Heart left ventricle (tissue), 16 donors: ENCODE measurements around the gene PDE11A. TPM values are rescaled to one million over a fixed set of nuclear protein-coding genes. Genes with fewer than 3 reads are reported as not detected.

Source experiments
- ATAC-seq, 4 donors: fragments of 200-7000 bp; cut with Tn5 transposase; one replicate each; pipeline ENCODE4 v1.9.1; 2020 to 2022; ENCODE audit warnings: moderate library complexity in 4 of 4, mild to moderate bottlenecking in 3 of 4, moderate number of reproducible peaks in 1 of 4
- DNase-seq, 5 donors: peaks; one replicate each; pipeline ENCODE4 v3.0.0-alpha.2; 2020
- H3K27ac ChIP-seq, 12 donors: fragments of 200-600 bp; sonication (generic) in 4 of 12; one replicate each; pipeline versions ENCODE4 v1.5.0 to v1.8.0; 2016 to 2022; ENCODE audit warnings: mild to moderate bottlenecking in 2 of 12
- H3K27me3 ChIP-seq, 9 donors: fragments of 200-600 bp; sonication (generic) in 2 of 9; one replicate each; pipeline versions ENCODE4 v1.5.1 to v1.8.0; 2016 to 2022; ENCODE audit warnings: mild to moderate bottlenecking in 3 of 9
- H3K36me3 ChIP-seq, 9 donors: fragments of 200-600 bp; sonication (generic) in 2 of 9; one replicate each; pipeline versions ENCODE4 v1.5.0 to v1.8.0; 2018 to 2022; ENCODE audit warnings: mild to moderate bottlenecking in 2 of 9
- H3K4me1 ChIP-seq, 12 donors: fragments of 200-600 bp; sonication (generic) in 4 of 12; one replicate each; pipeline versions ENCODE4 v1.5.0 to v1.8.0; 2016 to 2022; ENCODE audit warnings: mild to moderate bottlenecking in 3 of 12
- H3K4me3 ChIP-seq, 12 donors: fragments of 200-600 bp; sonication (generic) in 4 of 12; one replicate each; pipeline versions ENCODE4 v1.5.0 to v1.8.0; 2017 to 2022; ENCODE audit warnings: mild to moderate bottlenecking in 9 of 12, moderate library complexity in 4 of 12
- H3K9me3 ChIP-seq, 12 donors: fragments of 200-600 bp; sonication (generic) in 4 of 12; one replicate each; pipeline versions ENCODE4 v1.5.0 to v1.8.0; 2016 to 2022; ENCODE audit warnings: mild to moderate bottlenecking in 1 of 12
- POLR2A ChIP-seq, 2 donors: fragments of 450-650 bp; IDR thresholded peaks; one replicate each; pipeline ENCODE4 v1.6.1; 2017; ENCODE audit warnings: antibody characterized with exemption in 2 of 2, mild to moderate bottlenecking in 2 of 2, moderate library complexity in 2 of 2
- WGBS, 4 donors: extraction: QIAGEN DNeasy Blood & Tissue Kit in 2 of 4; methylation state at CpG; one replicate each; pipeline versions ENCODE4 v1.1.5 to v1.1.7; 2013 to 2018; 5-methylcytosine and 5-hydroxymethylcytosine counted together
- intact Hi-C, 10 donors: fragments of 100-400 bp; cut with DNase I; formaldehyde crosslinking; loops; one replicate each; pipeline versions ENCODE4 v1.11.1 to v1.14.2; 2022
- long read RNA-seq, 3 donors: library from polyadenylated mRNA; unstranded; transcript quantifications; one replicate each; pipeline ENCODE4 v2.0.0, GENCODE V29; 2020 to 2021
- polyA plus RNA-seq, 2 donors: library from polyadenylated mRNA; stranded (reverse); fragments of 200-250 nt; gene quantifications; one replicate each; pipeline ENCODE4 v1.2.3, GENCODE V29; 2013
- total RNA-seq, 9 donors: library from RNA; depleted of rRNA in 2 of 9; stranded (reverse); fragments of >200 nt in 2 of 9; fragmentation: NEBNext Ultra II Directional in 3 of 9; extraction: Animal tissue kit (Norgen Biotek cat#: 25700) in 3 of 9; gene quantifications; one replicate each; pipeline versions ENCODE4 v1.1.0 to v1.2.4, GENCODE V29; 2016 to 2023
- TF ChIP-seq, protein P1 (sequence below), 12 donors: fragments of 200-600 bp; sonication (generic) in 4 of 12; IDR thresholded peaks; one replicate each; pipeline versions ENCODE4 v1.5.0 to v1.8.0; 2018 to 2022; ENCODE audit warnings: antibody characterized with exemption in 12 of 12, mild to moderate bottlenecking in 5 of 12
- donor health status: ischemic (EF 13 %, LVEDD 7.1; RV severe dilation, severe dysfunction).
- donor health status: healthy with polysubstance abuse.
- donor health status: DM: no; HTN: yes; CAD: no.
- donor health status: DM: no; HTN: no; CAD: no.
- donor health status: ischemic (EF 25% LVEDD 6.9; RV normal size, moderate dysfunction).
- donor health status: ischemic (EF 25% LVEDD 5.7; RV mildly dilated, moderate dysfunction).
- donor health status: healthy.
- donor health status: DM: yes; HTN: yes; CAD: no.
- donor health status: ischemic (EF 35%, LVEDD 5.7; RV mildly dilated, moderate dysfunction).
- donor health status: nonischemic (EF 11% LVEDD 7.7; RV severe dilation, severe dysfunction).
- donor health status: DM: yes; HTN: yes; CAD: no.
- donor health status: PGD.
- donor health status: ischemic (EF 29% LVEDD 5.4; RV normal size, mild dysfunction).
- donor health status: nonischemic (EF 23%, LVEDD 6.1; RV moderate dilation, normal function).

Gene PDE11A
- total RNA-seq, result 1 to 10 TPM in 5 of 9 donors, under 1 TPM in 4; 0.44 to 2.9 (median 1.0) TPM
- under 1 TPM; 0.24 to 0.38 TPM for polyA plus RNA-seq
- long read RNA-seq, donor 1, full-length matches to known transcripts, result 1 of 1 reads
- long read RNA-seq, donor 1, partial matches to known transcripts, result 0 of 1 reads
- long read RNA-seq, donor 1, other reads (novel, unspliced or antisense), result 0 of 1 reads
- long read RNA-seq, donor 2, result 0 reads
- long read RNA-seq, donor 3, result 0 reads

DNA sequence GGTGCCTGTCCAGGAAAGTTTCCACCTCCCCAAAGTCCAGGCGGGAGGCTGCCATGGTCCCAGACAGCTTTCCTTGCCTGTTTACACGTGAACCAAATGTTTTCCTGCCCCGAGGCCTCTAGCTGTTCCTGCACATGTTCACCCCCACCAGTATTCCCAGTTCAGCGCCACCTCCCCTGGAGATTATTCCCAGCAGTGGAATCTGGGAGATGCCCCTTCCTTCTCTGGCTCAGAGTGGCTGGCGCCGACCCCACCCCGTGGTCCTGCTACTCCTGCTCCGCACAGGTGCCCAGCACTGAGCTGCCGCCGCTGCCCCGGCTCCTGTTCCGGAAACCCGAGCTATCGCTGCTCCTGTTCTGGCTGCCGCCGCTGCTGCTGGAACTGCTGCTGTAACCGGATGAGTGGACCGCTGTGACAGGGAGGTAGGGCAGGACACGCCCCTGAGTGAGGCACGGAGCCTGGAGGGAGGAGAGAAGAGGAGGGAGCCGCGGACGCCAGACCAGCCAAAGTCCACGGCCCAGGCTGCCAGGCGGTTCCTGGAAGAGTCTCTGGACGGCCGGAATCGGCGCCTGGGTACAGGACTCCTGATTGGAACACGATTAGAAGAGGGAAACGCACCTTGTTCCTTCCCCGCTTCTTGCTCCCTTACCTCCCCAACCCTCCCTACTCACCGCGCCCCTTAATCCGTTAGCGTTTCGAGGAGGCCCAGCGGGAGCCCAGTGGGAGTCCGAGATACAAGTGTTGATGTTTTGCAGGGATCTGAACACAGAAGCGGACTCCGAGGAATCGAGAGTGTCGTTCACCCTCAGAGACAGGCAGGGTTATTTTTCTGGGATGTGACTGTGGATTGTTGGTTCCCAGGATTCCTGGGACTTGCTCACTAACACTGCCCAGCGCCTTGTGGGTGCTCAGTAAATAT is at the start of gene PDE11A:
TSS of gene PDE11A (minus strand) at position 395 of the 919 bp plus-strand sequence. CDS start at position 55, 340 bp downstream.
- 3% methylated on average over 38 to 44 of the region's 44 CpGs for WGBS, 4 donors
- Histone ChIP-seq H3K27me3 (peaks cover 0 to 41% (median 0%) of the 10 kb centered on the region in 9 donors), H3K4me1 (peaks cover 0 to 11% (median 0%) of the 10 kb centered on the region in 12 donors), H3K27ac (peak within 1 kb of the TSS in 4 of 12 donors; percentile 17 to 62 (median 32)), H3K9me3 (no peaks in the 10 kb centered on the region), H3K4me3 (peak within 1 kb of the TSS; percentile 9 to 58 (median 47)), H3K36me3 (no peaks in the 10 kb centered on the region)
- DNase-seq, result peak; percentile 57 to 88 (median 79)
- intact Hi-C loops, result loop anchor here in 1 of 10 donors (5.0 kb wide), 1 partner anchor 275 kb away; no protein-coding TSS in a partner anchor
- TF ChIP-seq, protein P1, sequence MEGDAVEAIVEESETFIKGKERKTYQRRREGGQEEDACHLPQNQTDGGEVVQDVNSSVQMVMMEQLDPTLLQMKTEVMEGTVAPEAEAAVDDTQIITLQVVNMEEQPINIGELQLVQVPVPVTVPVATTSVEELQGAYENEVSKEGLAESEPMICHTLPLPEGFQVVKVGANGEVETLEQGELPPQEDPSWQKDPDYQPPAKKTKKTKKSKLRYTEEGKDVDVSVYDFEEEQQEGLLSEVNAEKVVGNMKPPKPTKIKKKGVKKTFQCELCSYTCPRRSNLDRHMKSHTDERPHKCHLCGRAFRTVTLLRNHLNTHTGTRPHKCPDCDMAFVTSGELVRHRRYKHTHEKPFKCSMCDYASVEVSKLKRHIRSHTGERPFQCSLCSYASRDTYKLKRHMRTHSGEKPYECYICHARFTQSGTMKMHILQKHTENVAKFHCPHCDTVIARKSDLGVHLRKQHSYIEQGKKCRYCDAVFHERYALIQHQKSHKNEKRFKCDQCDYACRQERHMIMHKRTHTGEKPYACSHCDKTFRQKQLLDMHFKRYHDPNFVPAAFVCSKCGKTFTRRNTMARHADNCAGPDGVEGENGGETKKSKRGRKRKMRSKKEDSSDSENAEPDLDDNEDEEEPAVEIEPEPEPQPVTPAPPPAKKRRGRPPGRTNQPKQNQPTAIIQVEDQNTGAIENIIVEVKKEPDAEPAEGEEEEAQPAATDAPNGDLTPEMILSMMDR (IDR thresholded peaks at IDR 0.05), result no peak
- TF ChIP-seq POLR2A (IDR thresholded peaks at IDR 0.05), result peak in 1 of 2 donors; percentile 28
- ATAC-seq, result peak; percentile 89 to 99 (median 97)

DNA sequence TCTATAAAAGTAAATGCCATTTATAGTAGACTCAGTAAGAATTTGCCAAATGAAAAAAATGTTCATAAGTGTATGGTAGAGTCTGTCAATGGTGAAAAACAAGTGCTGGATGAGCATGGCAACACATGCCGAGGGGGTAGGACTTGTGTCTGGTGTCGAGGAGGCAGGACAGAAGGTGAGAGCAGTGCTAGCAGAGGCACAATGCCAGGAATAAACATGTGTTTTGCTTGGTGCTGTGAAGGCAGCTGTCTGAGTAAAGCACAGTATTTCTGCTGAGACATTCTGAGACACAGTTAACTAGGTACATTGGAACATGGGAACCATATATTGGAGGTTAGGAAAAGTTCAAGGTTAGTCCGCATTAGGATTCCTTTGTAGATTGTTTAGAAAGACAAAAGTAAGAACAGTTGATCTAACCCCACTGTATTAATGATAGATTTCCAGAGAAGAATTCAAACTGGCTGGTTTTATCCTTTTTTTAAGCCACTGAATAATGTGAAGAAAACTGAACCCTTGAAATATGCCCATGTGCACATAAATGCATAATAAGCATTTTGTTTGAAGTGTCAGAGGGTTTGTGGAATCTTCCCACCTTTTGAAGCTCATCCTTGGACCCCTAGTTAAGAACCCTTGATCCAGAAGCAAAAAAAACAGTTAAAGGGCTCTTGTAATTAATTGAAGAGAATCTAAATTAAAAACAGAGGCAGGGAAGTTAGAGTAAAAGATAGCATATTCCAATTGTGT is 46.8 kb upstream of the PDE11A start:
- intact Hi-C loops, result loop anchor here in 3 of 10 donors (10.0 kb wide), 4 partner anchors 155 to 405 kb away; no protein-coding TSS in a partner anchor
- H3K27me3 ChIP-seq, result no peaks in the 10 kb centered on the region
- H3K4me3 ChIP-seq, result no peak overlapping the region
- DNase-seq, result no peak
- no peak overlapping the region for H3K27ac ChIP-seq
- ATAC-seq, result no peak
- H3K9me3 ChIP-seq, result no peaks in the 10 kb centered on the region
- H3K36me3 ChIP-seq, result peaks cover 2 to 88% (median 73%) of the 10 kb centered on the region in 9 donors
- H3K4me1 ChIP-seq, result peaks cover 0 to 4% (median 0%) of the 10 kb centered on the region in 12 donors
- 69 to 77% (median 72%) methylated on average over 3 of the region's 3 CpGs for WGBS, 4 donors
- TF ChIP-seq POLR2A (IDR thresholded peaks at IDR 0.05), result no peak
- TF ChIP-seq, protein P1 (IDR thresholded peaks at IDR 0.05), result no peak

DNA sequence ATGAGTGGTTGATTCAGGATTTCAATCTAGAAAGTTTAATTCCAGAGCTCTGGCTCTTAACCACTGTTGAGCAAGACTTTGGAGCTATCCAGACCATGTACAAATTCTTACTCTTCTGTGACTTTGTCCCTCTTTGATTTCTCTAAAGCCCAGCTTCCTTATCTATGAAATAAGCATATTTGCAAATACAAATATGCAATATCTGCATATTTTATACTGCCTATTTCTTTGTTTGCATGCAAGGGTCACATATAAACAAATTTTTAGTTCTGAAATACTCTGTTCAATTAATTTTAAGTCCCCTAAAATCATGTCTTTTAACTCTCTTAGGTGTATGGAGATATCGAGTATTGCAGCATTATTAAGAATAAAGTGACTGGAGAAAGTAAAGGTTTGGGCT is 45.1 kb upstream of the PDE11A start:
- Histone ChIP-seq H3K4me3 (no peak overlapping the region), H3K27ac (no peak overlapping the region), H3K36me3 (peaks cover 0 to 72% (median 57%) of the 10 kb centered on the region in 9 donors), H3K9me3 (no peaks in the 10 kb centered on the region), H3K4me1 (peaks cover 0 to 20% (median 8%) of the 10 kb centered on the region in 12 donors), H3K27me3 (no peaks in the 10 kb centered on the region)
- no peak for DNase-seq
- intact Hi-C loops, result loop anchor here in 3 of 10 donors (10.0 kb wide), 4 partner anchors 157 to 407 kb away; no protein-coding TSS in a partner anchor
- no peak for ATAC-seq
- no peak for TF ChIP-seq POLR2A (IDR thresholded peaks at IDR 0.05)
- TF ChIP-seq, protein P1 (IDR thresholded peaks at IDR 0.05), result no peak
- WGBS, 4 donors, result 91 to 99% (median 98%) methylated on average over 1 of the region's 1 CpG
